ENCODE results near the gene SYT1.
"Not testable (repeated sequence)": the region's sequence is repeated elsewhere in the genome, so short reads cannot be mapped to it uniquely, and the experiment has no call there.

SYT1 gene

DNA sequence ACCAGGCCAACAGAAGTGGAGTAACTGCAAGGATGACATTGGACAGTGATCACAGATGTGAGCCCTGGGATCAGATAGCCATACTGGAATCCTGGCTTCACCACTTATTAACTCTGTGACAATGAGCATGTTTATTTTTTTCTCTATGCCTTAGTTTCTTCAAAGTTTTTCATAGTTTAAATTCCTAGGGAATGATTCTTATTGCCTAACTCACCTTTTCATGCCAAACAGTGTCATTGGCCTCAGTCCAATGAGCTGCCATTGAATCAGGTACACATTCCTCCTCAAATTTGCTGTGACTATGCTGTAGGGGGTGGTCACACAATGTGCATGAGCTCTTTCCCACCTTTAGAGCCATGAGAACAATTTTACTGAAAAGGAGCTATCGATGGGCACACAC lies 342.3 kb downstream of the SYT1 start:
- Histone ChIP-seq H3K9me3 (ENCODE audit: insufficient read depth, low read length) (no peaks in the 10 kb centered on the region), H3F3A (ENCODE audit: insufficient read depth) (no peaks in the 10 kb centered on the region), H2AFZ (ENCODE audit: low read depth, low read length, severe bottlenecking) (no peak overlapping the region), H3K9me2 (replicated peaks; ENCODE audit: insufficient read depth, low read length) (no peaks in the 10 kb centered on the region), H3K36me3 (ENCODE audit: low read length) (no peaks in the 10 kb centered on the region), H4K20me1 (ENCODE audit: low read depth, low read length) (no peaks in the 10 kb centered on the region), H3K27ac (ENCODE audit: low read depth, low read length) (no peak overlapping the region), H3K27me3 (ENCODE audit: low read length) (no peaks in the 10 kb centered on the region), H3K4me2 (ENCODE audit: low read depth, low read length, poor library complexity, severe bottlenecking) (no peak overlapping the region), H3K4me3 (ENCODE audit: insufficient read depth, low read length, poor library complexity, severe bottlenecking) (no peak overlapping the region), H3K79me2 (ENCODE audit: insufficient read depth, low read length) (no peaks in the 10 kb centered on the region), H3K9ac (ENCODE audit: low read length) (no peak overlapping the region)
- no peak for TF ChIP-seq EZH2phosphoT487 (conservative IDR thresholded peaks at IDR 0.05; ENCODE audit: low read length)
- TF ChIP-seq, protein P1, sequence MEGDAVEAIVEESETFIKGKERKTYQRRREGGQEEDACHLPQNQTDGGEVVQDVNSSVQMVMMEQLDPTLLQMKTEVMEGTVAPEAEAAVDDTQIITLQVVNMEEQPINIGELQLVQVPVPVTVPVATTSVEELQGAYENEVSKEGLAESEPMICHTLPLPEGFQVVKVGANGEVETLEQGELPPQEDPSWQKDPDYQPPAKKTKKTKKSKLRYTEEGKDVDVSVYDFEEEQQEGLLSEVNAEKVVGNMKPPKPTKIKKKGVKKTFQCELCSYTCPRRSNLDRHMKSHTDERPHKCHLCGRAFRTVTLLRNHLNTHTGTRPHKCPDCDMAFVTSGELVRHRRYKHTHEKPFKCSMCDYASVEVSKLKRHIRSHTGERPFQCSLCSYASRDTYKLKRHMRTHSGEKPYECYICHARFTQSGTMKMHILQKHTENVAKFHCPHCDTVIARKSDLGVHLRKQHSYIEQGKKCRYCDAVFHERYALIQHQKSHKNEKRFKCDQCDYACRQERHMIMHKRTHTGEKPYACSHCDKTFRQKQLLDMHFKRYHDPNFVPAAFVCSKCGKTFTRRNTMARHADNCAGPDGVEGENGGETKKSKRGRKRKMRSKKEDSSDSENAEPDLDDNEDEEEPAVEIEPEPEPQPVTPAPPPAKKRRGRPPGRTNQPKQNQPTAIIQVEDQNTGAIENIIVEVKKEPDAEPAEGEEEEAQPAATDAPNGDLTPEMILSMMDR (IDR thresholded peaks at IDR 0.05; ENCODE audit: insufficient read depth, low read length, poor library complexity, severe bottlenecking): no peak

DNA sequence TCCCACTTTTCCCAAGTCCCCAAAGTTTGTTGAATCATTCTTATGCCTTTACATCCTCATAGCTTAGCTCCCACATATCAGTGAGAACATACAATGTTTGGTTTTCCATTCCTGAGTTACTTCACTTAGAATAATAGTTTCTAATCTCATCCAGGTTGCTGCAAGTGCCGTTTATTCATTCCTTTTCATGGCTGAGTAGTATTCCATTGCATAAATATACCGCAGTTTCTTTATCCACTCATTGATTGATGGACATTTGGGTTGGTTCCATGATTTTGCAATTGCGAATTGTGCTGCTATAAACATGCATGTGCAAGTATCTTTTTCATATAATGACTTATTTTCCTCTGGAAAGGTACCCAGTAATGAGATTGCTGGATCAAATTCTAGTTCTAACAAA lies 345.8 kb downstream of the SYT1 start:
- not testable (repeated sequence) for H3K79me2 ChIP-seq (ENCODE audit: insufficient read depth, low read length); H3K27ac ChIP-seq (ENCODE audit: low read depth, low read length); H3K4me2 ChIP-seq (ENCODE audit: low read depth, low read length, poor library complexity, severe bottlenecking); H3F3A ChIP-seq (ENCODE audit: insufficient read depth); H2AFZ ChIP-seq (ENCODE audit: low read depth, low read length, severe bottlenecking); H3K9ac ChIP-seq (ENCODE audit: low read length); H3K9me2 ChIP-seq (replicated peaks; ENCODE audit: insufficient read depth, low read length); H3K27me3 ChIP-seq (ENCODE audit: low read length); H4K20me1 ChIP-seq (ENCODE audit: low read depth, low read length); H3K9me3 ChIP-seq (ENCODE audit: insufficient read depth, low read length); H3K36me3 ChIP-seq (ENCODE audit: low read length); H3K4me3 ChIP-seq (ENCODE audit: insufficient read depth, low read length, poor library complexity, severe bottlenecking)

DNA sequence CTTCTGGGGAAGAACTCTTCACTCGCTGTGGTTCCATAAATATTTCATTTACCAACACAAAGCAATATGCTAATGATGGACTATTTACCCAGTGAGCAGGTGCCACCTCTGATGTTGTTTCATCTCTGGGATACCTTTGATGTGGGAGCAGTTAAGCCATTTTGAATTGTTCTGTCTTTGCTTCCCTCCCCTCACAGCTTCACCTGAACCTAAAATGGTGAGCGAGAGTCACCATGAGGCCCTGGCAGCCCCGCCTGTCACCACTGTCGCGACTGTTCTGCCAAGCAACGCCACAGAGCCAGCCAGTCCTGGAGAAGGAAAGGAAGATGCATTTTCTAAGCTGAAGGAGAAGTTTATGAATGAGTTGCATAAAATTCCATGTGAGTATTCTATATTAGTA lies 352.7 kb downstream of the SYT1 start:
- Histone ChIP-seq H3K79me2 (ENCODE audit: insufficient read depth, low read length) (no peaks in the 10 kb centered on the region), H3K4me2 (ENCODE audit: low read depth, low read length, poor library complexity, severe bottlenecking) (no peak overlapping the region), H3K9me3 (ENCODE audit: insufficient read depth, low read length) (peaks cover 4% of the 10 kb centered on the region; the same call in 1 of the 2 replicates), H4K20me1 (ENCODE audit: low read depth, low read length) (no peaks in the 10 kb centered on the region), H3K4me3 (ENCODE audit: insufficient read depth, low read length, poor library complexity, severe bottlenecking) (no peak overlapping the region), H3F3A (ENCODE audit: insufficient read depth) (no peaks in the 10 kb centered on the region), H3K27ac (ENCODE audit: low read depth, low read length) (no peak overlapping the region), H2AFZ (ENCODE audit: low read depth, low read length, severe bottlenecking) (no peak overlapping the region), H3K36me3 (ENCODE audit: low read length) (peaks cover 3% of the 10 kb centered on the region; the same call in 1 of the 2 replicates), H3K9ac (ENCODE audit: low read length) (no peak overlapping the region), H3K27me3 (ENCODE audit: low read length) (no peaks in the 10 kb centered on the region), H3K9me2 (replicated peaks; ENCODE audit: insufficient read depth, low read length) (no peaks in the 10 kb centered on the region)
- TF ChIP-seq, protein P1 (IDR thresholded peaks at IDR 0.05; ENCODE audit: insufficient read depth, low read length, poor library complexity, severe bottlenecking): no peak
- TF ChIP-seq EZH2phosphoT487 (conservative IDR thresholded peaks at IDR 0.05; ENCODE audit: low read length): no peak

DNA sequence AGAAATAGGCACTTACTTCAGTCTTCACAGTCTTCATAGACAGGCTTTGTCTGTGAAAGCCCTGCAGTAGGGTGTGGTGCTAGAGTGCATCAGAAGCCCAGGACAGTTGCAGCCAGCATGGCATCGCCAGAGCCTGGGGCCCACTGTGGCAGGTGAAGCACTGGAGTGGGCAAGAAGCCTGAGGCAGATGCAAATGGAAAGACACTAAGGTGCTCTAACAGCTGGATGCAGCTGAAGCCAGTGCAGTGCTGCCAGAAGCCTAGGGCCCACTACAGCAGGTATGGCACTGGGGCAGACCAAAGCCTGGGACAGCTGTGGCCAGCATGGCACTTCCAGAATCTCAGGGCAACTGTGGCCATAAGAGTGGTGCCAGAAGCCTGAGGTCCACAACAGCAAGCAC lies 358.6 kb downstream of the SYT1 start:
- Histone ChIP-seq H3F3A (ENCODE audit: insufficient read depth) (no peaks in the 10 kb centered on the region), H3K27ac (ENCODE audit: low read depth, low read length) (no peak overlapping the region), H3K27me3 (ENCODE audit: low read length) (no peaks in the 10 kb centered on the region), H3K9me3 (ENCODE audit: insufficient read depth, low read length) (peaks cover 4% of the 10 kb centered on the region; the same call in 1 of the 2 replicates), H3K9ac (ENCODE audit: low read length) (no peak overlapping the region), H3K79me2 (ENCODE audit: insufficient read depth, low read length) (no peaks in the 10 kb centered on the region), H3K4me3 (ENCODE audit: insufficient read depth, low read length, poor library complexity, severe bottlenecking) (no peak overlapping the region), H4K20me1 (ENCODE audit: low read depth, low read length) (no peaks in the 10 kb centered on the region), H3K36me3 (ENCODE audit: low read length) (peaks cover 3% of the 10 kb centered on the region; the same call in 1 of the 2 replicates), H2AFZ (ENCODE audit: low read depth, low read length, severe bottlenecking) (no peak overlapping the region), H3K4me2 (ENCODE audit: low read depth, low read length, poor library complexity, severe bottlenecking) (no peak overlapping the region), H3K9me2 (replicated peaks; ENCODE audit: insufficient read depth, low read length) (no peaks in the 10 kb centered on the region)
- no peak for TF ChIP-seq EZH2phosphoT487 (conservative IDR thresholded peaks at IDR 0.05; ENCODE audit: low read length)
- TF ChIP-seq, protein P1 (IDR thresholded peaks at IDR 0.05; ENCODE audit: insufficient read depth, low read length, poor library complexity, severe bottlenecking): no peak
